GM12873 (cell line): ENCODE measurements around the gene PRDM15.

Source experiments
- TF ChIP-seq, protein P1 (sequence below): IDR thresholded peaks from 2 replicates; pipeline ENCODE4 v1.5.1; 2012; ENCODE audit warnings: low read depth, mild to moderate bottlenecking, moderate library complexity, low read length, control low read depth; ENCODE audit not compliant: insufficient read depth; ENCODE audit errors: missing control alignments

Gene PRDM15

DNA sequence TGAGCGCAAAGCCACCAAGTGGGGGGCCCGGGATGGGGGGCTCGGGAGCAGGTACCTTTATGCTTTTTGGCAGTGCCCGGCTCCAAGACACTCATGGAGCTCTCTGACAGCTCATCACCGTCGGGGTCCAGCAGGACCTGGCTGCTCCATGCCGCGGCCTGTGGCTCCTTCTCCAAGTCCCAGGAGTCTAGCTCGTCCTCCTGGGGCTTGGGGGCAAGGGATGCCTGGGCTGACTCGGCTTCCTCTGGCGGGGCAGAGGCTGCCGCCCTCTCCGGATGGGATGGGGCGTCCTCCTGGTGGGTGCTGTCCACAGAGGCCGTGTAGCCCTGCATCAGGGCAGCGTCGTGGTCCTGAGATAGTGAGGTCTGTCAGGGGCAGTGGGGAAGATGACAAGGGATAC lies 19.9 kb upstream of the PRDM15 start:
- TF ChIP-seq, protein P1, sequence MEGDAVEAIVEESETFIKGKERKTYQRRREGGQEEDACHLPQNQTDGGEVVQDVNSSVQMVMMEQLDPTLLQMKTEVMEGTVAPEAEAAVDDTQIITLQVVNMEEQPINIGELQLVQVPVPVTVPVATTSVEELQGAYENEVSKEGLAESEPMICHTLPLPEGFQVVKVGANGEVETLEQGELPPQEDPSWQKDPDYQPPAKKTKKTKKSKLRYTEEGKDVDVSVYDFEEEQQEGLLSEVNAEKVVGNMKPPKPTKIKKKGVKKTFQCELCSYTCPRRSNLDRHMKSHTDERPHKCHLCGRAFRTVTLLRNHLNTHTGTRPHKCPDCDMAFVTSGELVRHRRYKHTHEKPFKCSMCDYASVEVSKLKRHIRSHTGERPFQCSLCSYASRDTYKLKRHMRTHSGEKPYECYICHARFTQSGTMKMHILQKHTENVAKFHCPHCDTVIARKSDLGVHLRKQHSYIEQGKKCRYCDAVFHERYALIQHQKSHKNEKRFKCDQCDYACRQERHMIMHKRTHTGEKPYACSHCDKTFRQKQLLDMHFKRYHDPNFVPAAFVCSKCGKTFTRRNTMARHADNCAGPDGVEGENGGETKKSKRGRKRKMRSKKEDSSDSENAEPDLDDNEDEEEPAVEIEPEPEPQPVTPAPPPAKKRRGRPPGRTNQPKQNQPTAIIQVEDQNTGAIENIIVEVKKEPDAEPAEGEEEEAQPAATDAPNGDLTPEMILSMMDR: no peak

GRCh38 chr21:41897700-41898099 lies 18.6 kb upstream of the PRDM15 start:
- TF ChIP-seq, protein P1: no peak

DNA sequence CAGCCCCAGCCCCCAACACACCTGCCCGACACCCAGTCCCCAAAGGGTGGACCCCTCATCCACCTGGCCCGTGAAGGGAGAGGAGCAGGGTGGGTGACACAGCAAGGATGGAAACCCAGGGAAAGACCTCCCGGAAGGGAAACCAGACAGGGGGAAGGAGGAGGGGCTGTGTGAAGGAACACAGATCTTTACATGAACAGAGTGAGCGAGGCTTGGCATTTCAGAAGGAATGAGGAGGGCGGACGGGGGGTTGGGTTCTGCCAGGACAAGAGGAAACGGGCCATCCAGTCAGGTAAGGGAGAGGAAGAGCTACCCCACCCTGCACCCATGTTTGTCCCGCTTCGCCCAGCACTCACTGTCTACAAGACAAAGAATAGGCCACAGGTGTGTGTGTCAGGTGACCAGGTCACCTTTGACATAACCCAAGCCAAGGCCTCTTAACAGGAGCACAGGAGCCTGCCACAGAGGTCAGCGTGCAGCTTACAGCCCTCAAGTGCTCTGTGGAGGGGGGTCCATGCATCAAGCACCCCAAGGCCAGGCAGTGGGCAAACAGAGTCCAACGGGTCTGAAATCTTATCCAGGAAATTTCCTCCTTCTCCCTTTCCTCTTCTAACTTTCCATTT lies 18.0 kb upstream of the PRDM15 start:
- TF ChIP-seq, protein P1: no peak

- TF ChIP-seq, protein P1: no peak
Observed at GRCh38 chr21:41895643-41896493, 16.7 kb upstream of the PRDM15 start.

DNA sequence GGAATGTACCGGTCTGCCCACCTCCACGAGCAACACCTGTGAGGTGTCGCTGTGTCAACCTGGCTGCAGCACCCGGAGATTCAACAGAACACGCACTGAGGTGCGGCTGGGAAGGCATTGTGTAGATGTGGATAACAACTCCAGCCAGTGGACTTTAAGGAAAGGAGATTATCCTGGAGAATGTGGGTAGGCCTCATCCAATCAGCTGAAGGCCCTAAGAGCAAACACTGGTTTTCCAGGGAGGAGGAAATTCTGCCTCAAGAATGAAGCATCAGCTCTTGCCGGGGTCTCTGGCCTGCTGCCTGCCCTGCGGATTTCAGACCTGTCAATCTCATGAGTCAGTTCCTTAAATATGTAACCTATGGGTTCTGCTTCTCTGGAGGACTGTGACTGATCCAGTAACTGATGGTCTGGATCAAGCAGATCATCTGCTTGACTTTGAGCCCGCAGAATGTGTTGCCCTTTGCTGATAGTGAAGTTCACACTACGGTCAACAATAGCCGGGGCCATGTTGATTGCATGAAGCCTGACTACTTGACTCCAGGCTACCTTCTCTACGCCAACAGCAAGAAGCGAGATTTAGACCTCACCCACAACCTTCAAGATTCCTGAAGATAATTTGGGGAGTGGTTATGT lies 15.9 kb upstream of the PRDM15 start:
- TF ChIP-seq, protein P1: no peak

DNA sequence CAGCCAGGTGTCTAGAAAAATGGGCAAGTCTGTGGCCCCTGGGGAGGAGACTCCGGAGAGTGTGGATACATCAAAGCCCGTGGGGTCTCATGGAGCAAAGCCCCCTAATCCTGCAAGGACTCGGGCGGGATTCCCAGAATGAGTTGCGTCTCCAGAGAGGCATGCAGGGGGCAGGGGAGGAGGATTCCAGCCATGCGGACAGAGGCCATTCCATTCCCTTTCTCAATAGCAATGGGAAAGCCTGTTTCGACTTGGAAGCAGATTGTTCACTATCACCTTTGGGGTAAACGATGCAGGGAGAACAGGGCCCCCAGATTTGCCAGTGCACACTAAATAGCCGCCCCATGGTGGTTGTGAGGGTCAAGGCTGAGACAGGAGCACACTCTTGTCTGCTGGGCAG lies 15.4 kb upstream of the PRDM15 start:
- TF ChIP-seq, protein P1: no peak

GRCh38 chr21:41892726-41893125 lies 13.6 kb upstream of the PRDM15 start:
- TF ChIP-seq, protein P1: no peak
